ENCODE data around the gene SLC4A3. TPM values are rescaled to one million over a fixed set of nuclear protein-coding genes. Genes with fewer than 3 reads are reported as not detected.

Gene SLC4A3
- total RNA-seq, 3 donors from 2014 or later (not counting 1 experiment from before 2014, with no cell fraction given) = 0.15 to 0.45 TPM; not detected in 1

- ATAC-seq = no peak
- H3K9me3 Mint-ChIP-seq = no peaks in the 10 kb centered on the region
- peaks cover 10 to 25% of the 10 kb centered on the region in 2 donors for H3K27me3 Mint-ChIP-seq (ENCODE audit: low read depth in 2 of 2)
- no peak overlapping the region for H3K27ac Mint-ChIP-seq
- DNase-seq = no peak
- no peak overlapping the region for H3K27ac ChIP-seq (ENCODE audit: low read length)
- no peaks in the 10 kb centered on the region for H3K36me3 Mint-ChIP-seq
- H3K36me3 ChIP-seq (ENCODE audit: control insufficient read depth, insufficient read depth, low read length) = no peaks in the 10 kb centered on the region
- H3K4me3 Mint-ChIP-seq = no peak overlapping the region
- intact Hi-C loops (cut with micrococcal nuclease) = no loop called here
- H3K27me3 ChIP-seq (ENCODE audit: control insufficient read depth, insufficient read depth, low read length) = peaks cover 6% of the 10 kb centered on the region
- no peak overlapping the region for H3K4me3 ChIP-seq (ENCODE audit: low read length)
- peaks cover 4% of the 10 kb centered on the region for H3K4me1 ChIP-seq (ENCODE audit: control insufficient read depth, insufficient read depth, low read length)
- H3K9me3 ChIP-seq (ENCODE audit: control insufficient read depth, insufficient read depth, low read length) = no peaks in the 10 kb centered on the region
- no peak for TF ChIP-seq CTCF (IDR thresholded peaks at IDR 0.05)
- H3K4me1 Mint-ChIP-seq = peaks cover 0 to 5% of the 10 kb centered on the region in 2 donors
- WGBS (ENCODE audit: insufficient coverage) = 100% methylated on average over 2 of the region's 2 CpGs
These were observed 5.0 kb upstream of the SLC4A3 start for GRCh38 chr2:219622472-219622871.

- peaks cover 17 to 25% of the 10 kb centered on the region in 2 donors for H3K27me3 Mint-ChIP-seq (ENCODE audit: low read depth in 2 of 2)
- peaks cover 0 to 5% of the 10 kb centered on the region in 2 donors for H3K4me1 Mint-ChIP-seq
- no peaks in the 10 kb centered on the region for H3K36me3 Mint-ChIP-seq
- Histone ChIP-seq H3K9me3 (ENCODE audit: control insufficient read depth, insufficient read depth, low read length) (no peaks in the 10 kb centered on the region), H3K27ac (ENCODE audit: low read length) (no peak overlapping the region), H3K4me1 (ENCODE audit: control insufficient read depth, insufficient read depth, low read length) (peaks cover 22% of the 10 kb centered on the region), H3K36me3 (ENCODE audit: control insufficient read depth, insufficient read depth, low read length) (no peaks in the 10 kb centered on the region), H3K4me3 (ENCODE audit: low read length) (no peak overlapping the region), H3K27me3 (ENCODE audit: control insufficient read depth, insufficient read depth, low read length) (peaks cover 20% of the 10 kb centered on the region)
- no peak for DNase-seq
- no peak for TF ChIP-seq CTCF (IDR thresholded peaks at IDR 0.05)
- intact Hi-C loops (cut with micrococcal nuclease) = no loop called here
- no peak for ATAC-seq
- no peak overlapping the region for H3K4me3 Mint-ChIP-seq
- 81% methylated on average over 6 of the region's 6 CpGs for WGBS (ENCODE audit: insufficient coverage)
- H3K27ac Mint-ChIP-seq = no peak overlapping the region
- H3K9me3 Mint-ChIP-seq = no peaks in the 10 kb centered on the region
These were observed 2.9 kb upstream of the SLC4A3 start for GRCh38 chr2:219624565-219624964.

GRCh38 chr2:219625179-219625578, 2.3 kb upstream of the SLC4A3 start:
- no peaks in the 10 kb centered on the region for H3K9me3 ChIP-seq (ENCODE audit: control insufficient read depth, insufficient read depth, low read length)
- Mint-ChIP-seq H3K27me3 (ENCODE audit: low read depth in 2 of 2) (peaks cover 17 to 25% of the 10 kb centered on the region in 2 donors), H3K36me3 (no peaks in the 10 kb centered on the region), H3K9me3 (no peaks in the 10 kb centered on the region), H3K4me3 (no peak overlapping the region), H3K27ac (no peak overlapping the region), H3K4me1 (peaks cover 0 to 5% of the 10 kb centered on the region in 2 donors)
- no peaks in the 10 kb centered on the region for H3K36me3 ChIP-seq (ENCODE audit: control insufficient read depth, insufficient read depth, low read length)
- peaks cover 20% of the 10 kb centered on the region for H3K27me3 ChIP-seq (ENCODE audit: control insufficient read depth, insufficient read depth, low read length)
- WGBS (ENCODE audit: insufficient coverage) = 90% methylated on average over 5 of the region's 5 CpGs
- H3K27ac ChIP-seq (ENCODE audit: low read length) = no peak overlapping the region
- H3K4me1 ChIP-seq (ENCODE audit: control insufficient read depth, insufficient read depth, low read length) = peaks cover 22% of the 10 kb centered on the region
- no peak overlapping the region for H3K4me3 ChIP-seq (ENCODE audit: low read length)
- no peak for TF ChIP-seq CTCF (IDR thresholded peaks at IDR 0.05)
- DNase-seq = no peak
- no peak for ATAC-seq
- intact Hi-C loops (cut with micrococcal nuclease) = no loop called here

- Histone ChIP-seq H3K9me3 (ENCODE audit: control insufficient read depth, insufficient read depth, low read length) (no peaks in the 10 kb centered on the region), H3K27ac (ENCODE audit: low read length) (no peak overlapping the region), H3K4me3 (ENCODE audit: low read length) (no peak overlapping the region), H3K27me3 (ENCODE audit: control insufficient read depth, insufficient read depth, low read length) (peaks cover 20% of the 10 kb centered on the region), H3K4me1 (ENCODE audit: control insufficient read depth, insufficient read depth, low read length) (peaks cover 22% of the 10 kb centered on the region), H3K36me3 (ENCODE audit: control insufficient read depth, insufficient read depth, low read length) (no peaks in the 10 kb centered on the region)
- DNase-seq (no peak), ATAC-seq (no peak)
- WGBS (ENCODE audit: insufficient coverage) = 91% methylated on average over 8 of the region's 8 CpGs
- intact Hi-C loops (cut with micrococcal nuclease) = no loop called here
- H3K27ac Mint-ChIP-seq = no peak overlapping the region
- no peak for TF ChIP-seq CTCF (IDR thresholded peaks at IDR 0.05)
- no peaks in the 10 kb centered on the region for H3K9me3 Mint-ChIP-seq
- peaks cover 0 to 5% of the 10 kb centered on the region in 2 donors for H3K4me1 Mint-ChIP-seq
- peak overlapping the region; percentile 80 for H3K4me3 Mint-ChIP-seq
- peaks cover 19 to 25% of the 10 kb centered on the region in 2 donors for H3K27me3 Mint-ChIP-seq (ENCODE audit: low read depth in 2 of 2)
- H3K36me3 Mint-ChIP-seq = no peaks in the 10 kb centered on the region
These were observed 890 bp upstream of the SLC4A3 start for GRCh38 chr2:219626540-219626939.

All from natural killer cell (primary cell).